GM19463 (cell line): ENCODE results near the gene CDC45.

Experiments
- ATAC-seq: cut with Tn5 transposase; IDR thresholded peaks from one replicate; pipeline ENCODE4 v1.9.1; 2021; ENCODE audit warnings: mild to moderate bottlenecking, moderate library complexity; ENCODE audit not compliant: unreplicated experiment

CDC45 gene

DNA sequence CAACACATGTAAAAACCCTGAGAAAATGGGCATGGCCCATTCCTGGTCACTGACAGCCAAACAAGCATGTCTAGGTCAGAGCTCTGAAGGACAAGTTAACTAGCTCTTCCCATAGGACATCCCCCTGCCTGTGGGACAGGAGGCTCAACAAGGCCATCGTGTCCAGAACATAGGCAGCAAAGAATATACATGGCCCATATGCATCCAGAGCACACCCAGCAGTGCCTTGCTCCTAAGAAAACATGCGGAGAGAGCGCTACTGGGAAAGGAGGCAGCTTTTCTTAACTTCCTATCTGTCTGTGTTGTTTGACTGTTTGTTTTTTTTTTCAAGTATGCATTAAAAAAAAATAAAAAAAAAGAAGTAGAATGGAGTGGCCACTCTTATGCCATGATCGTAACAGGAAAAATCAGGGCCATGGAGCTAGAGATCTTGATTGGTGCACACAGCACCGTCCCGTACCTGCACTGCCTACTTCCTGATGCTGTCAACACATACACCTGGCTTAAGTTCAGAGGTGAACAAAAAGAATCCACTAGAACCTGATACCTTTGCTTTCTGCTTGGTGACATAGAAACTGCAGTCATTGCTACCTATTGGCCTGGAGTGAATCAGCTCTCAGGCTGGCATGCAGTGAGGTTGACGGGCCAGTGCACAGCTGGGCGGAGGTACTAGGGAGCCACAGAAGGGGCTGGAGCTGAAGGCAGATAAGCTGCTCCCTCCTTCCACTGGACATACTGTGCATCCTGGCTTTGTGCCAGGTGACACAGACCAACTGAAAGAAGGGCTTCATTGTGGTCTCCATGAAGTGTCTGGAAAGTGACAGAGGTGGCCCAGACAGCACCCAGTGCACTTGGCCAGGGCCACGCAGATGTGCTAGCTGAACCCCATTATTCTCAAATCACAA is 12.6 kb upstream of the CDC45 start:
- no peak for ATAC-seq

DNA sequence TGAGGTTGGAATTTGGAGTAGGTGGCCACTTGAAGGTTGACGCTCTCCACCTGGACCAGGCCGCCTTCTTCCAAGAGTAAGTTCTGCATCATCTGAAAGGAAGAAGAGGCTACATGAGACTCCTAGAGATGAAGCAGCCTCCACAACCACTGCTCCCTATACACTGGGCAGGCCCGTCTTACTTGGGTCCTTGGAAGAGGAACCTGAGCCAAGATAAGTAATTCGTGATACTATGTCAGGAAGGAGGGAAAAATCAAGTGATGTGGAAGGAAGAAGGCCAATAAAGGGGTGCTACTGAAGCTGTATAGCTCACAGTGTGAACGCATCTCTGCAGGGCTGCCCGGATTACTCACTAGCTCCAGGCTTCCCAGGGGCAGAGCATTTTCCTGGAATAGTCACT is 11.8 kb upstream of the CDC45 start:
- ATAC-seq, result no peak

DNA sequence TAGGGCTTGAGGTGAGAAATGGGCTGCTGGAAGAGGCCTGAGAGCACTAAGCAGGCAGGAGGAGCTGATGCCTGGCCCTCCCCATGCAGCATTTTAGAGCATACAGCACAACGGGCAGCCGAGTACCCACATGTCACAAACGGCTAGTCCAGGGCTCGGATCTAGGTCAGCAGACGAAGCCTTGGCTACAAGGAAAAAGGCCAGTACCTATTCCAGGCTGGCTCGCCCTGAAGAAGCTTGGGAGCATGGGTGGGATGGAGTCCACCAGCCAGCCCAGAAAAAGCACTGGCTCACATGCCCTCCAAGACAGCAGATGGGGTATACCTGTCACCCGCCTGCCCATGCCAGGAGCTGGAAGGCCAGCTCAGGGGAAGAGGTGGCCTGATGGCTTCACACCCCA is 10.3 kb upstream of the CDC45 start:
- ATAC-seq, result no peak

DNA sequence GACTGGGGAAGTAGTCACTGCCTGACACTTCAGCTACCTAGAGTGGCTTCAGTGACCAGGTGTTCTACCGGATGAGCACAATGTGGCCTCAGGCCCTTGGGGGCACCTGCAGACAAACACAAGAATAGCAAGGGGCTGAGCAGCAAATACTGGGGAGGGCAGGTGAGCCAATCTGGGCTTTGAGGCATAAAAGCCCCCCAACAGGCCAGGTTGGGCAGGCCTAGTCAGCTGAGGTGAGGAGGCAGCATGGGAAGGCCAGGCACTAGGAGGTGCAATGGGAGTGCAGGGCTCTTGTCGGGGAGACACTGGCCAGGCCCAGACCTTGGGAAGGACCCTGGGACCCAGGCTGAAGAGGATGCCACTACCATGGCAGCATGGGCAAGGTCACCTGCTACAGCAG is 9.7 kb upstream of the CDC45 start:
- ATAC-seq, result no peak

DNA sequence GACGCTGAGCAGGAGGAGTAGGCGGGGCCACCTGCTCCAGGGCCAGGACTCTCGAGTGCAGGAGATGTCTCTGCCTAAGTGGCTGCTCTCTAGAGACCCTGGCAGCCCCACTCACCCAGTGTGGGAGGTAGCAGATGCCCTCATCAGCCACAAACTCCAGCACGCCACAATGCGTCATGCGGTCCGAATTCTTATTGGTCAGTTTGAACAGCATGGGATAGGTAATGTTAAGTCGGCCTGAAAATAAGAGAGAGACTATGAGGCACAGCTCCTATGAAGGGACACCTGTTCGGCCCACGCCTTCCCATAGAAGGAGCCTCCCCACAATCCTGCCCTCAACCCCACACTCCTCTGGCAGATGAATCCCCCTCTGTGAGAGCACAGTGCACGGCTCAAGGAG is 8.1 kb upstream of the CDC45 start:
- ATAC-seq, result no peak

DNA sequence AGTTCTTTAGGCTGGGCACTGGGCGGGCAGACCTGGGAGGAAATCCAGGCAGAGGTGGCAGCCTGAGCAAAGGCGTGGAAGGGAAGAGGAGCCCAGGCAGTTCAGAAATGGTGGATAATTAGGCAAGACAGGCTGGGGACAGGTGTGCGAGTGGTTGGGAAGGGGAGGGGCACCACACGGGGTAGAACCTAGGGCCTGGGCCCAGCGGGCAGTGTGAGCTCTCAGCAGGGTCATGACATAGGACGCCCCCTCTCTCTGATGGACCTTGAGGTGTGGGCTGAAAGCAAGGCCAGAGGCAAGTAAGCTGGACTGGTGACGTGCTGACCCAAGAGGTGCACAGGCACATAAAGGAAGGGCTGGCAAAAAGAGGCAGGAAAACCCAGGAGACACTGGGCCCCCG is 7.5 kb upstream of the CDC45 start:
- no peak for ATAC-seq

DNA sequence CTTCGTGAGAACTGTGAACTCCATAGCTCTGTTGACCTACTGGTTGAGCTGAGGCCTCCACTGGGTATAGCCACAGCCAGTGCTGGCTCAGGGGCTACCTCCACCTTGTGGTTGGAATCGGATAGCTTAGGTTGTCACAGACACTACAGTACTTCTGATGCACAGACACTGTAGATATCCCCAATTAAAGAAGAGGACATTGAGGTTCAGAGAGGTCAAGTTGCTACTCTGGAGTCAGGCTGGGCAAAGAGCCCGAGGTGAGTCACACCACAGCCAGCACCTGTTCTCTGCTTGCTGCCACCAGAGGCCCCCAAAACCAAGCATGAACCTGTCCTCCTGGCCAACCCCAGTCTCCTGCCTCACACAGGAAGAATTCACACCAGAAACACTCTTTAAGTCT is 6.1 kb upstream of the CDC45 start:
- ATAC-seq, result no peak

DNA sequence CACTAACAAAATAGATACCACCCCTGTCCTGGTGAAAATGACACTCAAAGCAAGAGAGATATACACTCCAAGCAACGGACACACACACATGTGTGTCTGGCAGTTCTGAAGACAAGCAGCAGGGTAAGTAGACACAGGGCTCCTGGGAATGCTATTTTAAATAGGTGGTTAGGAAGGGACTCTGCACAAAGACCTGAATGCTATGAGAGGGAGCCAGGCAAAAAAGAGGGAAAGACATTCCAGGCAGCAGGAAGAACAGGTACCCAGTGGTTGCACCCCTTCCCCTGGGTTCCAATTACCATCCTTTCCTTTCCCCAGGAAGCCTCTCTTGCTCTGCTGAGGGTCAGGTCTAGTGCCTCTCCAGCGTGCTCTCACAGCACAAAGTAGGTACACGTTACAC is 3.7 kb upstream of the CDC45 start:
- no peak for ATAC-seq

DNA sequence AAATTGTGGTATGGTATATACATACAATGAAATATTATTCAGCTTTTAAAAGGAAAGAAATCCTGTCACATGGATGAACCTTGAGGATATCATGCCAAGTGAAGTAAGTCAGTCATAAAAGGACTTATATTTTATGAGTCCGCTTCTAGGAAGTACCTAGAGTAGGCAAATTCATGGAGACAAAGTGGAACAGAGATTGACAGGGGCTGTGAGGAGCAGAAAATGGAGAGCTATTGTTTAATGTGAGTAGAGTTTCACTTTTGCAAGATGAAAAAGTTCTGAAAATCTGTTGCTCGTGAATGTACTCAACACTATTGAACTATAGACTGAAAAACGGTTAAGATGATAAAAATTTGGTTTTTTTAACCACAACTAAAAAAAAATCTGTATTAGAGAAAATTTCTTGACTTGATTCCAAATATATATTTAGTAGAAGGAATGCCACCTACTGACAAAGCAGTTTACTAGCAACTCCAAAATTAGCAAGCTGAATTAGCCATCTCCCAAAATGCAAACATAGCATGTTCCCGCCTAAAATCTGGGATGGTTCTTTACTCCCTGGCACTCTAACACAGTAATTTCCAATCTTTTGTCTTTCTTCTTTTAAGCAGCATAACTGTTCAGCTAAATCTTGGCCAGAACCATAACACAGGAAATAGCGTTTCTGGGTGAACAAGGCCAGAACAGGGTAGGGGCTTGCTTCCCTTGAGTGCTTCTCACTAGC is 2.2 kb upstream of the CDC45 start:
- no peak for ATAC-seq

DNA sequence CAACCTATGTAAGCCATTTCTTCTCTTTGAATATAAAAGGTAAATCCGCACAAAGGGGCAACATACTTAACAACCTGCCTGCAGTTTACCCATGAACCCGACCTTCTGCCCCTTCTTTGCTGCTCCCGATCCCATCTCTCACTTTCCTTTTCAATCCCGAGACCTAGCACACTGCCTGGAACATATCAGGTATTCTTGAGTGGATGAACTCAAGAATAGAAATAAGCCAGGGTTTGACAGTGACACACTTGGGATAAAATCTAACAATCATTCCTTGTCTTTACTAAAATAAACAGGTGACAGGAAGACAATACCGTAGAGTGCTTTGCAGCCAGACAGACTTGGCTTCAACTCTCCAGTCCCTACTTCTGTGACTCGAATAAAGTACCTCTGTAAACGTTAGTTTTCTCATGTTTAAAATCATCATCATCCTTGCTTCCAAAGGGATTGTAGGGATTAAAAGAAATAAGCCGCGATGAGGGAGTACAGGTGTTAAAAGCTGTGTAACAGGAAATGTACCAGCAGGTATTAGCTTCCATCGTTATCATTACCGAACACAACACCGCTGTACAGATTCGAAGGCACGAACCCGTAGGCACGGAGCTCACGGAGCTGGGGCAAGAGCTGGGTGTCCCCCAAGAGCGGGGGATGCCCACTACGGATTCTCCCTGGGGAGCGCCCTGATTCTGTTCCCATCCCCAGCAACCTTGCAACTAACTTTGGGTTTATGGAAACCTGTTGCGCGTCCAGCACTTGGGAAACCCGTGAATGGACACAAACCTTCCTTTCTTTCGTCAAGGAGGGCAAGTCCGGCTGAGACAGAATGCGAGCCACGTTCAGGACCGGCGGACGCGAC is 1.4 kb upstream of the CDC45 start:
- ATAC-seq, result no peak

DNA sequence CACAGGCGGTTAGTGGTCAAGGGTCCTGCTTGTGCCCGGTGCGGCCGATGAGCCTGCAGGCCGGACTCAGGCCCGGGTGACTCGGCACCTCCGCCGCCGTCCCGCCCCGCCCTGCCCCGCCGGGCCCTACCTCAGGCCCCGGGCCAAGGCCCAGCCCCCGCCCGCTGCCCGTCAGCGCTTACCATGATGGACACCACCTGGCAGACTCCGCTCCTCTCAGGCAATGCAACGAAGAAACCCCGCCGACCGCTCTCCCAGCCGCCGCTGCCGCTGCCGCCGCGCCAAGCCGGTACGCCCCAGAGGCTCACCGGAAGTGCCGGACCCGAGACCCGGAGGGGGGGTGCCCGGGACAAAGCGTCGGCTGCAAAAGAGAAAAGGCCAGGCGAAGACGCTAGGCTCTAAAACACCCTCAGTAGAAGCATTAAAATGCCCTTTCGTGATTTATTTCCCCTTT is 792 bp upstream of the CDC45 start, which contains the start of gene UFD1:
Gene UFD1 (minus strand): TSS at position 293 of the 454 bp plus-strand sequence. CDS start 108 bp downstream, at position 185.
- ATAC-seq, result peak; percentile 46

DNA sequence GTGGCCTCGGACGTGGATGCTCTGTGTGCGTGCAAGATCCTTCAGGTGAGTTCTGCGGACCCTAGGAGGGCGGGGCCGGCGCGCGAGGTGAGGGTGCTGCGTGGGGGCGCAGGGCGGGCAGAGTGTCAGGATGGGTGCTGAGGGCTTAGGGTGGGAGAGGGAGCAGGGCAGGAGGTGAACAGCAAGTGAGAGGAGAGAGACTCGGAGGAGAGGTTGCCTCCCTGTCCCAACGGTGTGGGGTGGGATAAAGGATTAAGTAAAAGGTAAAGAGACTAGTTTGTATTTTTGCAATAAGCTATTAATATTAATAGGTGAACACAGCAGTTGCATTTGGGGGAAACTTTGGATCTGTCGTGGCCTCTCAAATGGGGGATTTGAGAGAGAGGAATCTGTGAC is 451 bp downstream of the CDC45 start:
- ATAC-seq, result no peak

DNA sequence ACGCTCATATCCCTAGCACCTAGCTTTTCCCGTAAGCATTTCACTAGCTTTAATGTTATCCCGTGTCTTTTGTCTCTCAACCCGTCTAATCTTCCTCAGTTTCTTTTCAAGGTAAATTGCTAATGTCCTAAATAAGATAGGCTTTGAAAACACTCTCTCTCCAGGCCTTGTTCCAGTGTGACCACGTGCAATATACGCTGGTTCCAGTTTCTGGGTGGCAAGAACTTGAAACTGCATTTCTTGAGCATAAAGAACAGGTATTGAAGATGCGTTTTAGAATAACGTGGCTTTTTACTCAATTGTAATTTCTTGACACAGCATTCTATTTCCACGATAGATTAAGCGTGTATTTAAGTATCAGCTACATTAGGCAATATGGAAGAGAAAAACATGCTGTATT is 1.1 kb downstream of the CDC45 start:
- ATAC-seq, result no peak

DNA sequence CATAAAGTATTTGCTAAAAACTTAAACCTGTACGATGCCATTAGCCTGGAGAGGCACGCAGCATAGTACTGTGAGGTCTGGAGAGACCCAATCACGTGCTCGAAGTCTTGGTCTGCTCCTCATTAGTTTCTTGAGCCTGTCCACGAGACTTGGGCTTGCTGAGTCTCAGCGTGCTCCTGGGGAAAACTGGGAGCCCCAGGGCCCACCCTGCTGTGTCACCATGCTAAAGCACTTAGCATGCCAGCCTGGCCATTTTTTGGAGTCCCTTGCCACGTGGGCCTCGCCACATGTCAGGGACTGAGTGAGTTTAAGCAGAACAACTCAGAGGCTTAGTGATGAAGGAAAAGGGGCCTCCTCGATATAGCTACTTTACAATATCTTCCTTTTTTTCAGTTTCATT is 2.6 kb downstream of the CDC45 start:
- no peak for ATAC-seq

DNA sequence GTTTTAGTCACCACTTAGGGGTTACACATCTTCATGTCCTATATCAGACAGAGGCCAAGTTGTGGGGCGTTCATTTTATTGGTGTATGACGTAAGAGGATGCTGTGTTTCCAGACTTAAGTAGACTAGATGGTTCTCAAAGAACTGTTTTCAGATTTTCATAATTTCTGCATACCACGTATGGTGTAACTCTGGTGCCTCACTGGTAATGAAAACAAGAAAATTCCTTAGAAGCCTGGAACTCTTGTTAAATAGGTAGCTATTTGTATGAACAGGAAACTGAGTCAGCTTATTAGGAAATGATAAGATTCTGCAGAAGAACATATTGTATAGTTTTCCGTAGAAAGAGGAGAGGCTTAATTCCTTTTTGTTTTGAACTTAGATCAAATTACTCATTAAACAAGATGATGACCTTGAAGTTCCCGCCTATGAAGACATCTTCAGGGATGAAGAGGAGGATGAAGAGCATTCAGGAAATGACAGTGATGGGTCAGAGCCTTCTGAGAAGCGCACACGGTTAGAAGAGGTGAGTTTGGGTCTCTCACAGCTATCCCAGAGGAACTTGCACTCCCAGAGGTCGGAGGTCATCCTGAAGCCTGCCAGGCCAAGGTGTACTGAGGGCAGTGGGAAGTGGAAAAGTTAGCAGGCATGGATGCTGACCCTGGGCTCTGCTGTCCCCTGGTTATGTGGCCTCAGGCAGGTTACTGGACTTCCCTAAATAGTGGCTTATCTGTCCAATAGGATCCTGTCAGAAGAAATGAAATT is 3.9 kb downstream of the CDC45 start:
- ATAC-seq, result no peak

DNA sequence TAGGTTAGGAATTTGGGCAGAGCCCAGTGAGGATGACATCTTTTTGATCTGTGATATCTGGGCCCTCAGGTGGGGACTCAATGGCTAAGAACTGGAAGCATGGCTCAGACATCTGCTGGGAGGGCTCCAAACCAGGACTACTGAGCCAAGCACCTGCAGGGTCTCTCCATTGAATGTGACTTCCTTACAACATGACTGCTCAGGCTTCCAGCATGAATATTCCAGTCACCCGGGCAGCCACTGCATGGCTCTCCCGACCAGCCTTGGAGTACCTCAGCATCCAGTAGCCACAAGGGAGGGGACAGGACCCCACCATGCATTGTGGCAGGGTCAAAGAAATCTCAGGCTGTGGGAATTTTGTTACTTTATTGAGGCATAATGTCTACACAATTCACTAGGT is 8.6 kb downstream of the CDC45 start:
- no peak for ATAC-seq

DNA sequence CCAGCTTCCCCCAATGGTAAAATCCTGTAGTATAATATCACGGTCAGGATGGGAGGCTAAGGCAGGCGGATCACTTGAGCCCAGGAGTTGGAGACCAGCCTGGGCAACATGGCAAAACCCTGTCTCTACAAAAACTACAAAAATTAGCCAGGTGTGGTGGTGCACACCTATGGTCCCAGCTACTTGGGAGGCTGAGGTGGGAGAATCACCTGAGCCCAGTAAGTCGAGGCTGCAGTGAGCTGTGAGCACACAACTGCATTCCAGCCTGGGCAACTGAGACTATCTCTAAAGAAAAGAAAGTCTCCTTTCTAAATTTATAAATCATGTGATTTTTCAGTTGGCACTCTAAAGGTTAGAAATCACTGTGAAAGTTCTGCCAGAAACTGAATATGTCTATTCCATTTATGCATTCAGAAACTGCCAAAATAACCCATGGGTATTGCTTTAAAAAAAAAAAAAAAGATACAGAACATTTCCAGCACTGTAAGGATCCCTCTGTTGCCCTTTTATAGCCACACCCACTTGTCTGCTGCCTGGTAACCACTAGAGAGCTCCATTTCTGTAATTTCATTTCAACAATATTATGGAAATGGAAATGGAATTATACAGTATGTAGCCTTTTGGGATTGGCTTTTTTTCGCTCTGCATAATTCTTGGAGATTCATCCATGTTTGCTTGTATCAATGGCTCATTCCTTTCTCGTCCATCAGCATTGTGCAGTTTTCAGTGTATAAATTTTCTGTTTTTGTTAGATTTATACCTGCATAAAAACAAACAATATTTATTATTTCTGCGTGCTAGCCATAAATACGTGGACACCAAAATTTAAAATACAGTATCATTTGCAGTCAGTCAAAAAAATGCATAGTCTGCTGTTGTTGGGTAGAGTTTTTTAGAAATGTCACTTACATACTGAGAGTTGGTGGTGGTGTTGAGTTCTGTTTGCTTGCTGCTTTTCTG is 9.4 kb downstream of the CDC45 start:
- no peak for ATAC-seq

DNA sequence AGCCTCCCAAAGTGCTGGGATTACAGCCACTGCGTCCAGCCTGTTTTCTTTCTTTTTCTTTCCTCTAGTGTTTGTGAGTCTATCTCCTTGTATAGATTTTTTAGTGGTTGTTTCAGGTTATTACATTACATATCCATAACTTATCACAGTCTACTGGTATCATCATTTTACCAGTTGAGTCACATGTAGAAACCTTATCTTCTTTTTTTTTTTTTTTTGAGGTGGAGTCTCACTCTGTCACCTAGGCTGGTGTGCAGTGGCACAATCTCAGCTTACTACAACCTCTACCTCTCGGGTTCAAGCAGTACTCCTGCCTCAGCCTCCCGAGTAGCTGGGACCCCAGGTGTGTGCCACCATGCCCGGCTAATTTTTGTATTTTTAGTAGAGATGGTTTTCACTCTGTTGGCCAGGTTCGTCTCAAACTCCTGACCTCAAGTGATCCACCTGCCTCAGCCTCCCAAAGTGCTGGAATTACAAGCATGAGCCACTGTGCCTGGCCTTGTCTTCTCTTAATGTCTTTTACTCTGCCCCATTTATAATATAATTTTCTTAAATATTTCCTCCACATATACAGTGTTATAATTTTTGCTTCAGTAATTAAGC is 11.0 kb downstream of the CDC45 start:
- no peak for ATAC-seq
